Stomach smooth muscle (tissue), 2 donors: Measurements from ENCODE around the gene CDC42EP4.
"Not testable (repeated sequence)": the region's sequence is repeated elsewhere in the genome, so short reads cannot be mapped to it uniquely, and the experiment has no call there.

Source experiments
- H3K27ac ChIP-seq: one replicate; pipeline ENCODE4 v1.7.0; 2013; ENCODE audit warnings: mild to moderate bottlenecking, low read length, inconsistent platforms
- H3K27me3 ChIP-seq, 2 donors: one replicate each; pipeline ENCODE4 v1.7.0; 2013; ENCODE audit warnings: low read length in 2 of 2; ENCODE audit not compliant: insufficient read depth in 2 of 2, control insufficient read depth in 1 of 2
- H3K36me3 ChIP-seq, 2 donors: one replicate each; pipeline ENCODE4 v1.7.0; 2013; ENCODE audit warnings: low read length in 2 of 2; ENCODE audit not compliant: control insufficient read depth in 2 of 2, insufficient read depth in 2 of 2
- H3K4me1 ChIP-seq: one replicate; pipeline ENCODE4 v1.7.0; 2013; ENCODE audit warnings: low read length; ENCODE audit not compliant: control insufficient read depth, insufficient read depth
- H3K4me3 ChIP-seq, 2 donors: one replicate each; pipeline ENCODE4 v1.7.0; 2013; ENCODE audit warnings: low read length in 2 of 2
- H3K9ac ChIP-seq, 2 donors: one replicate each; pipeline ENCODE4 v1.7.0; 2013; ENCODE audit warnings: low read length in 2 of 2, mild to moderate bottlenecking in 1 of 2
- H3K9me3 ChIP-seq, 2 donors: one replicate each; pipeline ENCODE4 v1.7.0; 2013; ENCODE audit warnings: low read length in 2 of 2; ENCODE audit not compliant: control insufficient read depth in 2 of 2
- donor health status: healthy.
- donor health status: Pancreatic carcinoma.

The CDC42EP4 gene

DNA sequence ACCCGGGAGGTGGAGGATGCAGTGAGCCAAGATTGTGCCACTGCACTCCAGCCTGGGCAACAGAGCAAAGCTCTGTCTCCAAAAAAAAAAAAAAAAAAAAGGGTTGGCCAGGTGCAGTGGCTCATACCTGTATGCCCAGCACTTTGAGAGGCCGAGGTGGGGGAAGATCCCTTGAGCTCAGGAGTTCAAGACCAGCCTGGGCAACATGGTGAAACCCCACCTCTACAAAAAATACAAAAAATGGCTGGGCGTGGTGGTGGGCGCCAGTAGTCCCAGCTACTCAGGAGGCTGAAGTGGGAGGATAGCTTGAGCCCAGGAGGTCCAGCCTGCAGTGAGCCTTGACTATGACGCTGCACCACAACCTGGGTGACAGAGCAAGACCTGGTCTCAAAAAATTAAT is 2.8 kb downstream of the CDC42EP4 start:
- Histone ChIP-seq H3K27ac (peak overlapping the region; percentile 89), H3K4me3 (peak overlapping the region in 1 of 2 donors; percentile 99), H3K4me1 (peaks cover 69% of the 10 kb centered on the region)
- H3K9me3 ChIP-seq, H3K27me3 ChIP-seq, H3K36me3 ChIP-seq, H3K9ac ChIP-seq: not testable (repeated sequence)

DNA sequence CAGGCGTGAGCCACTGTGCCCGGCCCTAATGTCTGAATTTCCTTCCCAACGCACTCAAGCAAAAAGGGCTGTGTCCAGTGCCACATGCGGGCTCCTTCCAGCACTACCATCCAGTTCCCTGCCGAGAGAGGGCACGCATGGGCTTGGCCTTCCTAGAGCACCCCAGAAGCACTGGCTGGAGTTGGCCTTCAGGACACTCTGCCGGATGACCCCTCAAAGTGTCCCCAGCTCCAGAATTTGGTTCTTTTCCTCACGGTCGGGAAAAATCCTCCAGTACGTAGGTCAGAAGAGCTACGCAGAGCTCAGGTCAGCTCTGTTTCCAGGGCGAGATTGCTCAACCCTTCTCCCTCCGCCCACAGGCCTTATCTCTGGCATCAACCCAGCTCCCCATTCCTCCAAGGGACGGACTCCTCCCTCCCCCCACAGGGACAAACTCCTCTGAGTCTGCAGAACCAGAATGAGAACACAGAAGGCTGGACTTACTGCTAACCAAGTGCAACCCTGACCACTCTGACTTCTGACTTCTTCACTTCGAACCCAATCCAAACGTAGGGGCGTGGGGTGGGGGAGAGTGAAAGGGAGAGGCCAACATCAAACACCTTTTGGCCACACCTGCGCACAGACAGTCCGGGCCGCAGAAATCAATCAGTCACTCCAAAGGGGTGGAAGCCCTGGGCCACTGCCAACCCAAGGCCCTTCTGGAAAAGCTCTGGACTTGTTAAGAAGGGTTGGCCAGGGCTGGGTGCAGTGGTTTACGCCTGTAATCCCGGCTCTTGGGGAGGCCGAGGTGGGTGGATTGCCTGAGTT is 3.6 kb downstream of the CDC42EP4 start:
- H3K4me3 ChIP-seq: peak overlapping the region; percentile 58 to 99
- no peaks in the 10 kb centered on the region for H3K27me3 ChIP-seq
- H3K9me3 ChIP-seq: no peaks in the 10 kb centered on the region
- peaks cover 72% of the 10 kb centered on the region for H3K4me1 ChIP-seq
- H3K27ac ChIP-seq: peak overlapping the region; percentile 89
- H3K36me3 ChIP-seq: peaks cover 0 to 3% of the 10 kb centered on the region in 2 donors
- H3K9ac ChIP-seq: peak overlapping the region; percentile 51 to 74

DNA sequence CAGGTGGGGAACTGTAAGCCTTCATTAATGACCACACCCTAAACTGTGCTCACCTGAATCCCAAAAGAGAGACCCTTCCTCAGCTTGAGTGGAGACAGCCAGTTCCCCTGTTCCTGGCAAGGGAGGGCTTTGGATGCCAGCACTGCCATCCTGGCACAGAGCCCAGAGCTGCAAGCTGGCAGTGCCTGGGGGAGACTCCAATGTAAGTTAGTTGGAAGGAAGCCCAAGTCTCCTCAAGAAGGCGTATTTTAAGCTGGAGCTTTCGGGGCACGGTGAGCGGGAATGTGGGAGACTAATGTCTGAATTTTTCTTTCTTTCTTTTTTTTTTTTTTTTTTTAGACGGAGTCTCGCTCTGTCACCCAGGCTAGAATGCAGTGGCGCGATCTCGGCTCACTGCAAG is 4.7 kb downstream of the CDC42EP4 start:
- Histone ChIP-seq H3K36me3 (peaks cover 0 to 3% of the 10 kb centered on the region in 2 donors), H3K27me3 (no peaks in the 10 kb centered on the region), H3K4me3 (peak overlapping the region; percentile 48 to 57), H3K9me3 (no peaks in the 10 kb centered on the region), H3K9ac (peak overlapping the region in 1 of 2 donors; percentile 83), H3K4me1 (peaks cover 69% of the 10 kb centered on the region), H3K27ac (peak overlapping the region; percentile 89)

GRCh38 chr17:73305845-73306836 is 5.7 kb downstream of the CDC42EP4 start:
- peaks cover 71% of the 10 kb centered on the region for H3K4me1 ChIP-seq
- no peaks in the 10 kb centered on the region for H3K27me3 ChIP-seq
- peak overlapping the region; percentile 72 to 74 for H3K4me3 ChIP-seq
- peak overlapping the region; percentile 89 for H3K27ac ChIP-seq
- H3K36me3 ChIP-seq: peaks cover 0 to 3% of the 10 kb centered on the region in 2 donors
- no peaks in the 10 kb centered on the region for H3K9me3 ChIP-seq
- H3K9ac ChIP-seq: peak overlapping the region in 1 of 2 donors; percentile 83

DNA sequence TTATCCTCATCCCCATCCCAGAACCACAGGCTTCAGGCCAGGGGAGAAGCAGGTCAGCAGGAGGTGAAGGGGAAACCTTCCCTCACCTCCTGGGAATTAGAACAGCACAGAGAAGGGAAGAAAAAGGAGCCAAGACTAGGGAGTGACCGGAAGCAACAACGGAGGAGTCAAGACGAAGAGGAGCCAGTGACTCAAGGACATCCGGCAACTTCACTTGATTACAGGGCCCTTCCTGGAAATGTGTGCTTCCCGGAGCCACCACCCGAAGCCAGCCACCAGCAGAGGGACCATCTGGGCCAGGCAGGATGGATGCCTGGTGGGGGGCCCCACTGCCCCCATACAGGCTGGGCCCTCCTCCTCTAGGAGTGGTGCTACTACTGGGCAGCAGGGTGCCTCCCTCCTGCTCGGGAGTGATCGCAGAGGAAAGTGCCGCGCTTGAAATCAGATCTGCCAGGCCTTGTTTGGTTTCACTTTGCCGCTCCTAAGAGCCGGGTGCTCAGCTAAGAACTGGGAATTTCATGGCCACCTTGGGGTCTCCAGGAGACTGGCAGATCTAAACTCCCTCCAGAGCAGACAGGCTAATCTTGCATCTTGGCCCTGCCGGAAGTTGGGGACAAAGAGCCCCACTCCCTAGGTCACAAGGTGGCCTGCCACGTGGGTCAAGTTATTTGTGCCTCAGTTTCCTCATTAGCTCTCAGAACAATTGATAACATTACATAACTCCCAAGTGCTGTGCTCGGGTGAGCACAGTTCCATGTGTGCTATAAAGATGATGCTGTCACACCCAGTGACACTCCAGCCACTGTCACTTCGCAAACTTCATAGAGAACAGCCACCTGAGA is 6.6 kb downstream of the CDC42EP4 start:
- H3K9ac ChIP-seq: peak overlapping the region; percentile 74 to 83
- H3K4me1 ChIP-seq: peaks cover 75% of the 10 kb centered on the region
- peak overlapping the region; percentile 89 for H3K27ac ChIP-seq
- H3K36me3 ChIP-seq: peaks cover 0 to 3% of the 10 kb centered on the region in 2 donors
- H3K9me3 ChIP-seq: no peaks in the 10 kb centered on the region
- H3K4me3 ChIP-seq: peak overlapping the region; percentile 72 to 74
- no peaks in the 10 kb centered on the region for H3K27me3 ChIP-seq

- Histone ChIP-seq H3K9me3 (no peaks in the 10 kb centered on the region), H3K4me3 (peak overlapping the region; percentile 72 to 74), H3K4me1 (peaks cover 77% of the 10 kb centered on the region), H3K9ac (peak overlapping the region; percentile 74 to 83), H3K27ac (peak overlapping the region; percentile 89), H3K27me3 (no peaks in the 10 kb centered on the region), H3K36me3 (peaks cover 0 to 3% of the 10 kb centered on the region in 2 donors)
These were observed 7.4 kb downstream of the CDC42EP4 start for GRCh38 chr17:73304438-73304837.

GRCh38 chr17:73302189-73302588 is 9.6 kb downstream of the CDC42EP4 start:
- Histone ChIP-seq H3K4me1 (peaks cover 67% of the 10 kb centered on the region), H3K27ac (no peak overlapping the region)

DNA sequence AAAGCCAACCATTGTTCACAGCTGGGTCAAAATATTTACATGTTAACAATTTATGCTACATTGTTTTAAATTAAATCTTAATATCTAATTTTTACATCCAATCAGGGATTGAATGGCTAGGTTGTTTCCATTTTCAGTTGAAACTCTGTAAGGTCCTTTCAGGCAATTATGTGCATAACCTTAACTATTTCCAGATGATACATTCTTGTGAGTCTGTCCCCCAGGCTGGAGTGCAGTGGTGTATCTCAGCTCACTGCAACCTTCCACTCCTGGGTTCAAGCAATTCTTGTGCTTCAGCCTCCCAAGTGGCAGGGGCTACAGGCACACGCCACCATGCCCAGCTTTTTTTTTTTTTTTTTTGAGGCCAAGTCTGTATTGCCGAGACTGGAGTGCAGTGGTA is 10.4 kb downstream of the CDC42EP4 start:
- Histone ChIP-seq H3K36me3 (no peaks in the 10 kb centered on the region), H3K27me3 (no peaks in the 10 kb centered on the region), H3K27ac (no peak overlapping the region), H3K9ac (no peak overlapping the region), H3K9me3 (no peaks in the 10 kb centered on the region), H3K4me3 (no peak overlapping the region), H3K4me1 (peaks cover 59% of the 10 kb centered on the region)

More at GRCh38 chr17:73302189-73302588, 9.6 kb downstream of the CDC42EP4 start:
- H3K36me3 ChIP-seq: no peaks in the 10 kb centered on the region
- H3K4me3 ChIP-seq: no peak overlapping the region
- no peaks in the 10 kb centered on the region for H3K9me3 ChIP-seq
- H3K27me3 ChIP-seq: no peaks in the 10 kb centered on the region
- H3K9ac ChIP-seq: no peak overlapping the region

GRCh38 chr17:73300392-73300791 is 11.4 kb downstream of the CDC42EP4 start:
- H3K4me3 ChIP-seq: no peak overlapping the region
- no peak overlapping the region for H3K9ac ChIP-seq
- H3K4me1 ChIP-seq: peaks cover 49% of the 10 kb centered on the region
- no peaks in the 10 kb centered on the region for H3K27me3 ChIP-seq
- H3K27ac ChIP-seq: peak overlapping the region; percentile 41
- H3K36me3 ChIP-seq: no peaks in the 10 kb centered on the region
- no peaks in the 10 kb centered on the region for H3K9me3 ChIP-seq
